ENCODE data around the gene GLS.

GLS gene

DNA sequence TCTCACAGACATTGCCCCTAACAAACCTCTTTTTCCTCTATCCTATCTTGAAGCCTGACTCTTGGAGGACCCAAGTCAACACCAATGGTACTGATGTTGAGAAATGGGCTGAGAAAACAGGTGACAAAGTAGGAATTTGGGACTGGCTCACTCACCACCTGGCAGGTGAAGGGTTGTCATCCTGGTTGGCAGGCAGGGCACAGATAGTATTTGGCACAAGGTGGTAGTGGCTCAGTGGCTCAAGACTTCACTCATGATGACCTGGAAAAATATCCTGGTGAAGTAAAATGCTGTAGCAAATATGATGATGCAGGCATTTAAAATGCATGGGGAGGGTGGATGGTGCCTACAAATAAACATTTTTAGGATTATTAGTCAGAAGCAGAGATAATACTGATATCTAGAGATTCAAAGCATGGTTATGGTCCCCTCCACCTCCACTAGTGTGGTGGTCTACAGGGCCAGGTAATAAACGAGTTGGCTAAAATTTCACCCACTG, 38.0 kb upstream of the GLS start:
- TF ChIP-seq, protein P1, sequence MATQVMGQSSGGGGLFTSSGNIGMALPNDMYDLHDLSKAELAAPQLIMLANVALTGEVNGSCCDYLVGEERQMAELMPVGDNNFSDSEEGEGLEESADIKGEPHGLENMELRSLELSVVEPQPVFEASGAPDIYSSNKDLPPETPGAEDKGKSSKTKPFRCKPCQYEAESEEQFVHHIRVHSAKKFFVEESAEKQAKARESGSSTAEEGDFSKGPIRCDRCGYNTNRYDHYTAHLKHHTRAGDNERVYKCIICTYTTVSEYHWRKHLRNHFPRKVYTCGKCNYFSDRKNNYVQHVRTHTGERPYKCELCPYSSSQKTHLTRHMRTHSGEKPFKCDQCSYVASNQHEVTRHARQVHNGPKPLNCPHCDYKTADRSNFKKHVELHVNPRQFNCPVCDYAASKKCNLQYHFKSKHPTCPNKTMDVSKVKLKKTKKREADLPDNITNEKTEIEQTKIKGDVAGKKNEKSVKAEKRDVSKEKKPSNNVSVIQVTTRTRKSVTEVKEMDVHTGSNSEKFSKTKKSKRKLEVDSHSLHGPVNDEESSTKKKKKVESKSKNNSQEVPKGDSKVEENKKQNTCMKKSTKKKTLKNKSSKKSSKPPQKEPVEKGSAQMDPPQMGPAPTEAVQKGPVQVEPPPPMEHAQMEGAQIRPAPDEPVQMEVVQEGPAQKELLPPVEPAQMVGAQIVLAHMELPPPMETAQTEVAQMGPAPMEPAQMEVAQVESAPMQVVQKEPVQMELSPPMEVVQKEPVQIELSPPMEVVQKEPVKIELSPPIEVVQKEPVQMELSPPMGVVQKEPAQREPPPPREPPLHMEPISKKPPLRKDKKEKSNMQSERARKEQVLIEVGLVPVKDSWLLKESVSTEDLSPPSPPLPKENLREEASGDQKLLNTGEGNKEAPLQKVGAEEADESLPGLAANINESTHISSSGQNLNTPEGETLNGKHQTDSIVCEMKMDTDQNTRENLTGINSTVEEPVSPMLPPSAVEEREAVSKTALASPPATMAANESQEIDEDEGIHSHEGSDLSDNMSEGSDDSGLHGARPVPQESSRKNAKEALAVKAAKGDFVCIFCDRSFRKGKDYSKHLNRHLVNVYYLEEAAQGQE (IDR thresholded peaks at IDR 0.05; ENCODE audit: low read depth), result no peak
- no peak for TF ChIP-seq RAD21 (IDR thresholded peaks at IDR 0.05; ENCODE audit: low read depth)
- TF ChIP-seq FOXM1 (IDR thresholded peaks at IDR 0.05; ENCODE audit: borderline replicate concordance, low read depth), result no peak
- TF ChIP-seq YY1 (IDR thresholded peaks at IDR 0.05; ENCODE audit: low read depth), result no peak
- TF ChIP-seq TCF12 (IDR thresholded peaks at IDR 0.05; ENCODE audit: low read depth), result no peak
- no peak for TF ChIP-seq CREB1 (IDR thresholded peaks at IDR 0.05; ENCODE audit: low read depth)

DNA sequence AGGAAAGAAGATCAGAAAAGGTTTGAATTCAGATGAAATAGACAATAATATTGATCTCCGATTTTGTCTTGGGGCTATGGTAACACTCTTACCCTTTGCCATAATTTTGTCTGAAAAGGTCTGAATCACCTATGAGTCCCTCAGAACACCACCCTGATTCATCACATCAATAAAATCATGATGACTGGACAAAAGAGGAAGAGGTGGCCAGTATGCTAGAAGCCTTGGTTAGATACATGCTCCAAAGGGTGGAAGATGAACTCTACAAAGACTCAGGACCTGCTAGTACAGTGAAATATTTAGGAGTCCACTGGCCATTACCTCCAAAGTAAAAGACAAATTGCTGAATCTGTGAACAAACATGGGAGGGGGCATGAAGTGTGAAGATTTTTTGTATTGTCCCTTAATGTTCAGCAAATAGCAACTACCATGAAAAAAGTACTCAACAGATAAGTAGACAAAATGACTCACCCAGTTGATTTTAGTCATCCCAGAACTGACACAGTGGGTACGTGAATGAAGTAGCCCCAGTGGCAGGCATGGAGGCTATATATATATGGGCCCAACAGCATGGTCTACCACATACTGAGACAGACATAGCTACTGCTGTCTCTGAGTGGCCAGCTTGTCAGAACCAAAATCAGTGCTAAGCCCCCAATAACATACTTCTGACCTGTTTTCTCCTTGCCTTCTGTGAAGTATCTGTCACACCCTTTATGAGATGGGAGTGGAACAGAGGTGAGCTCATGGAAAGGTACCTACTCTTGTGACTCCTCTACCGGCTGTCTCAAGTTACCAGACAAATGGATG, 36.5 kb upstream of the GLS start:
- no peak for TF ChIP-seq NFIC (IDR thresholded peaks at IDR 0.05)
- no peak for TF ChIP-seq TEAD4 (IDR thresholded peaks at IDR 0.05)
- no peak for TF ChIP-seq CREB1 (IDR thresholded peaks at IDR 0.05; ENCODE audit: low read depth)
- TF ChIP-seq ZBTB7A (IDR thresholded peaks at IDR 0.05; ENCODE audit: low read depth), result no peak
- TF ChIP-seq FOXM1 (IDR thresholded peaks at IDR 0.05; ENCODE audit: borderline replicate concordance, low read depth), result 0 out of 2 replicates have a peak, but pooled peaks have one; percentile 21
- TF ChIP-seq EP300 (IDR thresholded peaks at IDR 0.05; ENCODE audit: borderline replicate concordance), result peak; percentile 66; the same call in 1 of the 2 replicates

DNA sequence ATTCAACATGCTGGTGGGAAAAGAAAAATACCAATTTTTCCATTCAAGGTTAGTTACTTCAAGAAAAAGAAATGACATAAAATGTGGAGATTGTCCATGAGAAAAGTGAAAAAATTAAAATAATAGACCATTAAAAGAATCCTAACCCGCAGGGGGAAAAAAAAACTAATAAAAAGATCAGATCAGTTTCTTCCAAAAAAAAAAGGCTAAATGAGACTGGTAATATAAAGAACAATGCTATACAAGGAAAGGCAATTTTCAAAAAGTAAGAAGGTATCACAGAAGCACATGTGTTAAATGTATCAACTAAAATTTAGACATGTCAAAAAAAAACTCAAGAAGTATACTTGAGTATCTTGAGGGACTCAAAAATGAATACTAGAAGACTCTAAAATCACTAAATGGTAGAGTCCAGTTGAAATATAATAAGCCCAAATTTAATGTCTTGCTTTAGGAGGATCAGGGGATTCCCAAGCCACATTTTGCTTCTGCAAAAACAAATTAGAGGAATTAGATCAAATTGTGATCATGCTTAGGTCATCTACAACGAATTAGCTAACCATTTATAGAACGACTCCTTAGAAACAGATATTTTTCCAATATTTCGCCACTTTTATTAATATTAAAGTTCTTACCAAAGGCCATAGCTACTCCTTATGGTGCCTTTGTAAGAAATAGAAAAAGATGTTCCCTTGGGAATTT, 35.8 kb upstream of the GLS start:
- TF ChIP-seq TAF1 (IDR thresholded peaks at IDR 0.05; ENCODE audit: low read depth) (no peak), CEBPB (IDR thresholded peaks at IDR 0.05) (no peak), NFIC (IDR thresholded peaks at IDR 0.05) (no peak), YY1 (IDR thresholded peaks at IDR 0.05; ENCODE audit: low read depth) (no peak), RAD21 (IDR thresholded peaks at IDR 0.05; ENCODE audit: low read depth) (no peak), FOXM1 (IDR thresholded peaks at IDR 0.05; ENCODE audit: borderline replicate concordance, low read depth) (no peak), CREB1 (IDR thresholded peaks at IDR 0.05; ENCODE audit: low read depth) (no peak), TEAD4 (IDR thresholded peaks at IDR 0.05) (no peak), EP300 (IDR thresholded peaks at IDR 0.05; ENCODE audit: borderline replicate concordance) (no peak), EGR1 (IDR thresholded peaks at IDR 0.05) (no peak), ZBTB7A (IDR thresholded peaks at IDR 0.05; ENCODE audit: low read depth) (no peak), TCF12 (IDR thresholded peaks at IDR 0.05; ENCODE audit: low read depth) (no peak)
- TF ChIP-seq, protein P1 (IDR thresholded peaks at IDR 0.05; ENCODE audit: low read depth), result no peak
- TF ChIP-seq, protein P2, sequence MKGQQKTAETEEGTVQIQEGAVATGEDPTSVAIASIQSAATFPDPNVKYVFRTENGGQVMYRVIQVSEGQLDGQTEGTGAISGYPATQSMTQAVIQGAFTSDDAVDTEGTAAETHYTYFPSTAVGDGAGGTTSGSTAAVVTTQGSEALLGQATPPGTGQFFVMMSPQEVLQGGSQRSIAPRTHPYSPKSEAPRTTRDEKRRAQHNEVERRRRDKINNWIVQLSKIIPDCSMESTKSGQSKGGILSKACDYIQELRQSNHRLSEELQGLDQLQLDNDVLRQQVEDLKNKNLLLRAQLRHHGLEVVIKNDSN (IDR thresholded peaks at IDR 0.05), result no peak
- TF ChIP-seq, protein P3, sequence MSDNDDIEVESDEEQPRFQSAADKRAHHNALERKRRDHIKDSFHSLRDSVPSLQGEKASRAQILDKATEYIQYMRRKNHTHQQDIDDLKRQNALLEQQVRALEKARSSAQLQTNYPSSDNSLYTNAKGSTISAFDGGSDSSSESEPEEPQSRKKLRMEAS (IDR thresholded peaks at IDR 0.05), result no peak

DNA sequence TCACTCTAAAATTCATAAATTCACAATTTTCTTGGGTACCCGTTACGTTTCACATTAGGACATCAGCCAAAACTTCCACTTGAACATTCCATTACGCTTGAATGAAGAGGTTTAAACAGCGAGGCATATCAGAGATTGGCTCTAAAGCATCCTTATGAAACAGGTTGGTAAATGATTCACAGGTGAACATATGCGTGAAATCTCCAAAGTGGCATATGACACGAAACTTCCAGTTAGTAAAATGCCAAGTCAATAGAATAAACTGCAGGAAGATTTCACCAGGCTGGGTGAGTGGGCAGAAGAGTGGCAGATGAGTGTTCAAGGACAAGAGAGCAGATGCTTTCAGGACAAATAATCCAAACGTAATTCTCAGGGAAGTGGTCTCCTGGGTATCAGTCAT, 33.9 kb upstream of the GLS start:
- no peak for TF ChIP-seq EGR1 (IDR thresholded peaks at IDR 0.05)
- TF ChIP-seq CREB1 (IDR thresholded peaks at IDR 0.05; ENCODE audit: low read depth), result no peak
- TF ChIP-seq, protein P3 (IDR thresholded peaks at IDR 0.05), result 0 out of 2 replicates have a peak, but pooled peaks have one; percentile 10
- TF ChIP-seq FOXM1 (IDR thresholded peaks at IDR 0.05; ENCODE audit: borderline replicate concordance, low read depth), result no peak
- TF ChIP-seq RAD21 (IDR thresholded peaks at IDR 0.05; ENCODE audit: low read depth), result no peak
- TF ChIP-seq TCF12 (IDR thresholded peaks at IDR 0.05; ENCODE audit: low read depth), result no peak
- 0 out of 2 replicates have a peak, but pooled peaks have one; percentile 24 for TF ChIP-seq NFIC (IDR thresholded peaks at IDR 0.05)
- TF ChIP-seq, protein P2 (IDR thresholded peaks at IDR 0.05), result no peak
- no peak for TF ChIP-seq YY1 (IDR thresholded peaks at IDR 0.05; ENCODE audit: low read depth)

DNA sequence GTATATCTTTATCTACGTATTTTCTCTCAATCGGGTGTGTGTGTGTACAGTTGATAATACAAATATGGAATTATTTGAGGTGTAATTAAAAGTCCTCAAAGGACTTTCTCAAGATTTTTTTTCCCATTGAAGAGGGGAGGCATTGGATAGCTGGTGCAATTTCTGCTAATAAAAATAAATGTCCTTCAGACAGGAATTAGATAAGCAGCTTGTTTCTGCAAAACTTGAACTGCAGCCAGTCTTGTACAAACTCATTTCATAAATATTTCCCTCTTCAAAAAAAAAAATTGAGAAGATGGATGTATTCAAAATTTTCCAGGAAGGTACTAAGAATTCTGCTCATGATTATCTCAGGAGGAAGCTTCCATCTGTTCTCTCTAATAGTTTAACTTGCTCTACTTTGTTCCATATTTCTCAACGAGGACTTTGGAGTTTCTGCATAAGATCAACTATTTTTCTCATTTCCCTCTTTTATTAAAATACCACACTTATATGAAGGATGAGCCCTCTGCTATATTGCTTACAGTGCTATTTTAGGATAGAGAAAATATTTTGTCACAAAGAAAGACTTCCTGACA, 33.0 kb upstream of the GLS start:
- TF ChIP-seq, protein P2 (IDR thresholded peaks at IDR 0.05), result no peak
- TF ChIP-seq EP300 (IDR thresholded peaks at IDR 0.05; ENCODE audit: borderline replicate concordance) (no peak), CREB1 (IDR thresholded peaks at IDR 0.05; ENCODE audit: low read depth) (no peak), FOXM1 (IDR thresholded peaks at IDR 0.05; ENCODE audit: borderline replicate concordance, low read depth) (no peak), ZBTB7A (IDR thresholded peaks at IDR 0.05; ENCODE audit: low read depth) (no peak), CEBPB (IDR thresholded peaks at IDR 0.05) (no peak), EGR1 (IDR thresholded peaks at IDR 0.05) (no peak)
- TF ChIP-seq, protein P1 (IDR thresholded peaks at IDR 0.05; ENCODE audit: low read depth), result no peak

Measured in Ishikawa (cell line).